Measurements from ENCODE around the gene PML. TPM values are rescaled to one million over a fixed set of nuclear protein-coding genes. Genes with fewer than 3 reads are reported as not detected.
A peak's percentile ranks its signal among the peaks of the same experiment; 100 is the strongest.

PML gene
- total RNA-seq, 1 experiment from 2014 or later = 33.4 TPM

GRCh38 chr15:74039656-74040010 lies 45.1 kb downstream of the PML start:
- no TSS peak for BruUV-seq (replicated peaks)

GRCh38 chr15:74040109-74040850 lies 45.8 kb downstream of the PML start:
- intact Hi-C loops (cut with micrococcal nuclease) = no loop called here
- Mint-ChIP-seq H3K4me3 (ENCODE audit: unreplicated experiment) (no peak overlapping the region), H3K36me3 (ENCODE audit: insufficient read depth, unreplicated experiment) (peaks cover 31% of the 10 kb centered on the region), H3K27ac (ENCODE audit: low read depth, unreplicated experiment) (no peak overlapping the region), H3K4me1 (ENCODE audit: insufficient read depth, unreplicated experiment) (peaks cover 19% of the 10 kb centered on the region), H3K9me3 (ENCODE audit: unreplicated experiment) (no peaks in the 10 kb centered on the region), H3K27me3 (ENCODE audit: insufficient read depth, unreplicated experiment) (no peaks in the 10 kb centered on the region)
- no peak for TF ChIP-seq CTCF (IDR thresholded peaks at IDR 0.05; ENCODE audit: unreplicated experiment)
- ChIA-PET POLR2A (interaction anchor here (0.6 to 1.2 kb wide), 7 partner anchors 8 to 978 kb away, joined by 3 to 4 read pairs (median 3); partner anchors contain the start of gene PML), CTCF (interaction anchor here (0.6 to 8.8 kb wide), 5 partner anchors 8 to 614 kb away, joined by 3 to 102 read pairs (median 4); no protein-coding TSS in a partner anchor)
- no TSS peak for BruUV-seq (replicated peaks)
- DNase-seq (ENCODE audit: unreplicated experiment) = peak; percentile 81

More at GRCh38 chr15:74039656-74040010, 45.1 kb downstream of the PML start:
- intact Hi-C loops (cut with micrococcal nuclease) = no loop called here
- no peak for TF ChIP-seq CTCF (IDR thresholded peaks at IDR 0.05; ENCODE audit: unreplicated experiment)
- Mint-ChIP-seq H3K4me3 (ENCODE audit: unreplicated experiment) (no peak overlapping the region), H3K27ac (ENCODE audit: low read depth, unreplicated experiment) (no peak overlapping the region), H3K9me3 (ENCODE audit: unreplicated experiment) (no peaks in the 10 kb centered on the region), H3K27me3 (ENCODE audit: insufficient read depth, unreplicated experiment) (no peaks in the 10 kb centered on the region), H3K36me3 (ENCODE audit: insufficient read depth, unreplicated experiment) (peaks cover 37% of the 10 kb centered on the region), H3K4me1 (ENCODE audit: insufficient read depth, unreplicated experiment) (peaks cover 19% of the 10 kb centered on the region)
- DNase-seq (ENCODE audit: unreplicated experiment) = no peak
- POLR2A ChIA-PET = interaction anchor here (0.8 to 1.0 kb wide), 3 partner anchors 15 to 45 kb away, joined by 3 read pairs; partner anchors contain the start of gene PML
- CTCF ChIA-PET = interaction anchor here (0.6 to 8.8 kb wide), 6 partner anchors 9 to 614 kb away, joined by 3 to 102 read pairs (median 4); no protein-coding TSS in a partner anchor

DNA sequence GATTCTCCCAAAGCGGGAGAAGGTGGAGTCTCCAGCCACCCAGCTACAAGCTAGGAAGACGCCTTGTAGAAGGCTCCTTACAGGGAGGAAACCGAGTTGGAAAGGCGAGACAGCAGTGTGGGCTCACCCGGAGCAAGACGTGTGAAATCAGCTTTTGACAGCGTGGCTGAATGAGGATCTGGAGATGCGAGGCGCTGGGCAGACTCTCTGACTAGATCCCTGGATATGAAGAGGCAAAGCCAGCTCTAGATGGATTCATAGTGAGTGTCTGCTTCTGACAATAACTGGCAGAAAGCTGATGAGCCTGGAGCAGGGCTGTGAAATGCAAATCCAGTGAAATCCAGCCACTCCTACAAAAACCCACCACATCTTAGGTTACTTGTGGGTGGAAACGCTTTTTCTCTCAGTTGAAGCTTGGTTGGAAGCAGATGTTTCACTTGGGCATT lies 46.8 kb downstream of the PML start:
- H3K27me3 Mint-ChIP-seq (ENCODE audit: insufficient read depth, unreplicated experiment) = no peaks in the 10 kb centered on the region
- intact Hi-C loops (cut with micrococcal nuclease) = no loop called here
- no TSS peak for BruUV-seq (replicated peaks)
- no peaks in the 10 kb centered on the region for H3K9me3 Mint-ChIP-seq (ENCODE audit: unreplicated experiment)
- ChIA-PET POLR2A (interaction anchor here (0.8 to 1.2 kb wide), 2 partner anchors 9 to 30 kb away, joined by 4 read pairs; no protein-coding TSS in a partner anchor), CTCF (interaction anchor here (1.0 to 8.8 kb wide), 2 partner anchors 67 to 77 kb away, joined by 4 to 102 read pairs; no protein-coding TSS in a partner anchor)
- no peak overlapping the region for H3K4me3 Mint-ChIP-seq (ENCODE audit: unreplicated experiment)
- peaks cover 20% of the 10 kb centered on the region for H3K36me3 Mint-ChIP-seq (ENCODE audit: insufficient read depth, unreplicated experiment)
- DNase-seq (ENCODE audit: unreplicated experiment) = no peak
- no peak overlapping the region for H3K27ac Mint-ChIP-seq (ENCODE audit: low read depth, unreplicated experiment)
- TF ChIP-seq CTCF (IDR thresholded peaks at IDR 0.05; ENCODE audit: unreplicated experiment) = no peak
- H3K4me1 Mint-ChIP-seq (ENCODE audit: insufficient read depth, unreplicated experiment) = peaks cover 19% of the 10 kb centered on the region

- no peak overlapping the region for H3K27ac Mint-ChIP-seq (ENCODE audit: low read depth, unreplicated experiment)
- intact Hi-C loops (cut with micrococcal nuclease) = no loop called here
- no peak overlapping the region for H3K4me3 Mint-ChIP-seq (ENCODE audit: unreplicated experiment)
- ChIA-PET POLR2A (interaction anchor here (1.2 kb wide), 1 partner anchor 31 kb away, joined by 4 read pairs; no protein-coding TSS in a partner anchor), CTCF (interaction anchor here (0.7 to 1.0 kb wide), 3 partner anchors 78 to 281 kb away, joined by 3 to 4 read pairs (median 3); no protein-coding TSS in a partner anchor)
- H3K9me3 Mint-ChIP-seq (ENCODE audit: unreplicated experiment) = no peaks in the 10 kb centered on the region
- H3K36me3 Mint-ChIP-seq (ENCODE audit: insufficient read depth, unreplicated experiment) = peaks cover 15% of the 10 kb centered on the region
- DNase-seq (ENCODE audit: unreplicated experiment) = no peak
- peaks cover 19% of the 10 kb centered on the region for H3K4me1 Mint-ChIP-seq (ENCODE audit: insufficient read depth, unreplicated experiment)
- no TSS peak for BruUV-seq (replicated peaks)
- TF ChIP-seq CTCF (IDR thresholded peaks at IDR 0.05; ENCODE audit: unreplicated experiment) = no peak
- no peaks in the 10 kb centered on the region for H3K27me3 Mint-ChIP-seq (ENCODE audit: insufficient read depth, unreplicated experiment)
Observed at GRCh38 chr15:74041777-74042435, 47.4 kb downstream of the PML start.
